ENCODE data around the gene OSBPL9. TPM values are rescaled to one million over a fixed set of nuclear protein-coding genes. Genes with fewer than 3 reads are reported as not detected.

OSBPL9 gene
- polyA plus RNA-seq, 1 donor (not counting 4 experiments of a cell fraction or from before 2014, with no cell fraction given): 62.7 TPM

DNA sequence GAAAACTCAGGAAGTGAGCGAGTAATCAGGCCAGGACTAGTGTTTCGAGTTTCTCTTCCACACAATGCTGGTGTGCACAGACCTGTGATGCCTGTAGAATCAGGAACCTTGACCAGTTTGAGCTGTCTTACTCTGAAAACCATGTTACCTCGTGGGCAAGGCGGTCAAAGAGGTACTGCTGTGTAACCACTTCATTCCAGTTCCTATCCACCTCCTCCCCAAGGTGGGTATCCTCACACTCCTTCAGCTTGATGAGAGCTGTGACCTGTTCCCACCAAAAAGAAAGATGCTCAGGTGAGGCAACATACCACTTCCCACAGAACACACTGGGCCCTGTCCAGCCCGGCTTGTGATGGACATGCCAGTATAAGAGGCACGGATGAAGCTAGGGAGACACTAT is 173.5 kb downstream of the OSBPL9 start:
- Histone ChIP-seq H3K9ac (ENCODE audit: control insufficient read depth, extremely low read depth, insufficient read depth, low read length) (no peak overlapping the region), H3K36me3 (ENCODE audit: control insufficient read depth in 2 of 2, extremely low read depth in 1 of 2, insufficient read depth in 2 of 2, low read length in 2 of 2) (peaks cover 32 to 45% of the 10 kb centered on the region in 2 experiments)

DNA sequence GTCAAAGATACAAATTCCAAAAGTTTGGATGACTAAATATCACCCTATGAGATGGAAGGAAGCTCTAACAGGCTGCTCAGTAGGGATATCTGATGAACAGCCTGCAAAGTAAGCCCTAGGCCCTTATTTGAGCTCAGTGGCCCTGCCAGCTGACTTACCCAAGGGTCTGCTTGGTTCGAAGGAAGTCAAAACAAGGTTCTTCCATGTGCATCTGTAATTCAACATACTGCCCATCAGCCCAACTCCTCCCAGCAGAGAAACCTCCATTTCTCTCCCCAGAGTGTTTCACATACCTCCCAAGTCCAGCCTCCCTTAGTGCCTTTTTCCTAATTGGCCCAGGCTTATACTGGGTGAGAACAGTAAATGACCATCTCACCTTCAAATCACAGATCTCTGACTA is 175.0 kb downstream of the OSBPL9 start:
- Histone ChIP-seq H3K4me1 (ENCODE audit: control insufficient read depth, extremely low read depth, insufficient read depth, low read length) (no peaks in the 10 kb centered on the region), H4K20me1 (ENCODE audit: control insufficient read depth, extremely low read depth, insufficient read depth, low read length) (no peaks in the 10 kb centered on the region), H2AFZ (ENCODE audit: control insufficient read depth, low read length) (no peak overlapping the region), H3K27ac (ENCODE audit: control insufficient read depth, insufficient read depth, low read length) (no peak overlapping the region), H3K79me2 (ENCODE audit: control insufficient read depth, insufficient read depth, low read length) (no peaks in the 10 kb centered on the region), H3K9me3 (ENCODE audit: control insufficient read depth, low read depth, low read length) (no peaks in the 10 kb centered on the region), H3K36me3 (ENCODE audit: control insufficient read depth in 2 of 2, extremely low read depth in 1 of 2, insufficient read depth in 2 of 2, low read length in 2 of 2) (peaks cover 31 to 39% of the 10 kb centered on the region in 2 experiments), H3K9ac (ENCODE audit: control insufficient read depth, extremely low read depth, insufficient read depth, low read length) (no peak overlapping the region), H3K4me3 (ENCODE audit: control insufficient read depth in 2 of 3, extremely low read depth in 1 of 3, insufficient read depth in 2 of 3, low read depth in 1 of 3, low read length in 3 of 3) (no peak overlapping the region), H3K27me3 (ENCODE audit: control insufficient read depth, extremely low read depth, insufficient read depth, low read length) (no peaks in the 10 kb centered on the region), H3K4me2 (ENCODE audit: control insufficient read depth, extremely low read depth, insufficient read depth, low read depth, low read length) (no peak overlapping the region), H3K9me1 (ENCODE audit: control insufficient read depth, extremely low read depth, insufficient read depth, low read length) (no peaks in the 10 kb centered on the region)
- TF ChIP-seq, protein P1, sequence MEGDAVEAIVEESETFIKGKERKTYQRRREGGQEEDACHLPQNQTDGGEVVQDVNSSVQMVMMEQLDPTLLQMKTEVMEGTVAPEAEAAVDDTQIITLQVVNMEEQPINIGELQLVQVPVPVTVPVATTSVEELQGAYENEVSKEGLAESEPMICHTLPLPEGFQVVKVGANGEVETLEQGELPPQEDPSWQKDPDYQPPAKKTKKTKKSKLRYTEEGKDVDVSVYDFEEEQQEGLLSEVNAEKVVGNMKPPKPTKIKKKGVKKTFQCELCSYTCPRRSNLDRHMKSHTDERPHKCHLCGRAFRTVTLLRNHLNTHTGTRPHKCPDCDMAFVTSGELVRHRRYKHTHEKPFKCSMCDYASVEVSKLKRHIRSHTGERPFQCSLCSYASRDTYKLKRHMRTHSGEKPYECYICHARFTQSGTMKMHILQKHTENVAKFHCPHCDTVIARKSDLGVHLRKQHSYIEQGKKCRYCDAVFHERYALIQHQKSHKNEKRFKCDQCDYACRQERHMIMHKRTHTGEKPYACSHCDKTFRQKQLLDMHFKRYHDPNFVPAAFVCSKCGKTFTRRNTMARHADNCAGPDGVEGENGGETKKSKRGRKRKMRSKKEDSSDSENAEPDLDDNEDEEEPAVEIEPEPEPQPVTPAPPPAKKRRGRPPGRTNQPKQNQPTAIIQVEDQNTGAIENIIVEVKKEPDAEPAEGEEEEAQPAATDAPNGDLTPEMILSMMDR (optimal IDR thresholded peaks at IDR 0.05 in 1 of 3, IDR thresholded peaks at IDR 0.05 in 1 of 3, conservative IDR thresholded peaks at IDR 0.05 in 1 of 3; ENCODE audit: extremely low read depth in 1 of 3, insufficient read depth in 2 of 3, low read length in 3 of 3): no peak
- TF ChIP-seq EZH2 (IDR thresholded peaks at IDR 0.05; ENCODE audit: low read length): no peak
- FAIRE-seq: no peak
- dilution Hi-C loops (cut with MboI; ENCODE audit: extremely low pct_ligation_motif_present, low sequenced_read_pairs): no loop called here
- DNase-seq (ENCODE audit: low read depth, low spot score): no peak

More for the DNA sequence above, 173.5 kb downstream of the OSBPL9 start:
- FAIRE-seq: no peak
- Histone ChIP-seq H3K4me3 (ENCODE audit: control insufficient read depth in 2 of 3, extremely low read depth in 1 of 3, insufficient read depth in 2 of 3, low read depth in 1 of 3, low read length in 3 of 3) (no peak overlapping the region), H3K9me1 (ENCODE audit: control insufficient read depth, extremely low read depth, insufficient read depth, low read length) (no peaks in the 10 kb centered on the region), H3K27ac (ENCODE audit: control insufficient read depth, insufficient read depth, low read length) (no peak overlapping the region), H3K4me2 (ENCODE audit: control insufficient read depth, extremely low read depth, insufficient read depth, low read depth, low read length) (no peak overlapping the region), H3K4me1 (ENCODE audit: control insufficient read depth, extremely low read depth, insufficient read depth, low read length) (no peaks in the 10 kb centered on the region), H4K20me1 (ENCODE audit: control insufficient read depth, extremely low read depth, insufficient read depth, low read length) (no peaks in the 10 kb centered on the region), H3K79me2 (ENCODE audit: control insufficient read depth, insufficient read depth, low read length) (no peaks in the 10 kb centered on the region), H2AFZ (ENCODE audit: control insufficient read depth, low read length) (no peak overlapping the region), H3K9me3 (ENCODE audit: control insufficient read depth, low read depth, low read length) (no peaks in the 10 kb centered on the region), H3K27me3 (ENCODE audit: control insufficient read depth, extremely low read depth, insufficient read depth, low read length) (no peaks in the 10 kb centered on the region)
- DNase-seq (ENCODE audit: low read depth, low spot score): no peak
- dilution Hi-C loops (cut with MboI; ENCODE audit: extremely low pct_ligation_motif_present, low sequenced_read_pairs): no loop called here
- no peak for TF ChIP-seq EZH2 (IDR thresholded peaks at IDR 0.05; ENCODE audit: low read length)
- TF ChIP-seq, protein P1 (optimal IDR thresholded peaks at IDR 0.05 in 1 of 3, IDR thresholded peaks at IDR 0.05 in 1 of 3, conservative IDR thresholded peaks at IDR 0.05 in 1 of 3; ENCODE audit: extremely low read depth in 1 of 3, insufficient read depth in 2 of 3, low read length in 3 of 3): no peak

Measured in keratinocyte (primary cell).